ENCODE measurements around the gene KANSL1L.
A peak's percentile ranks its signal among the peaks of the same experiment; 100 is the strongest.

Gene KANSL1L

GRCh38 chr2:209990838-209991237 is 180.4 kb downstream of the KANSL1L start:
- no peak for DNase-seq

GRCh38 chr2:209988010-209988409 is 183.2 kb downstream of the KANSL1L start:
- no peak for DNase-seq

GRCh38 chr2:209986415-209986814 is 184.8 kb downstream of the KANSL1L start:
- DNase-seq, result no peak

GRCh38 chr2:209985874-209986273 is 185.3 kb downstream of the KANSL1L start:
- peak in 1 of 2 donors; percentile 51 for DNase-seq

GRCh38 chr2:209984291-209984690 is 186.9 kb downstream of the KANSL1L start:
- no peak for DNase-seq

- DNase-seq, result peak in 1 of 2 donors; percentile 42
Observed at GRCh38 chr2:209977386-209978239, 193.6 kb downstream of the KANSL1L start.

- no peak for DNase-seq
Observed at GRCh38 chr2:209976698-209977385, 194.4 kb downstream of the KANSL1L start.

GRCh38 chr2:209974576-209974975 is 196.6 kb downstream of the KANSL1L start:
- DNase-seq, result no peak

- no peak for DNase-seq
Observed at GRCh38 chr2:209973328-209973727, 197.9 kb downstream of the KANSL1L start.
